Bronchial epithelial cell (primary cell): ENCODE measurements around the gene AMDHD2. TPM values are rescaled to one million over a fixed set of nuclear protein-coding genes. Genes with fewer than 3 reads are reported as not detected.

ENCODE experiments used
- DNase-seq: peaks from one replicate; pipeline ENCODE4 v3.0.0-alpha.2; 2010; ENCODE audit warnings: low read depth
- FAIRE-seq: peaks from 2 replicates; lab custom pipeline; 2011; peaks lifted over from hg19 to GRCh38; lab: Jason Lieb, UNC
- H3K27me3 ChIP-seq: 2 replicates; pipeline ENCODE4 v1.5.1; 2011; ENCODE audit warnings: low read length; ENCODE audit not compliant: control insufficient read depth, insufficient read depth
- H3K36me3 ChIP-seq: 2 replicates; pipeline ENCODE4 v1.5.1; 2011; ENCODE audit warnings: low read length; ENCODE audit not compliant: control insufficient read depth, insufficient read depth
- H3K4me3 ChIP-seq: 2 replicates; pipeline ENCODE4 v1.5.1; 2011; ENCODE audit warnings: mild to moderate bottlenecking, low read depth, low read length, control low read depth
- total RNA-seq: library from RNA; depleted of rRNA; stranded (reverse); fragments of >200 nt; gene quantifications from 2 replicates; pipeline ENCODE4 v1.2.1, GENCODE V29; 2014
- TF ChIP-seq, protein P1 (sequence below): IDR thresholded peaks from 2 replicates; pipeline ENCODE4 v1.5.1; 2011; ENCODE audit warnings: mild to moderate bottlenecking, moderate library complexity, low read length, control low read depth, inconsistent platforms; ENCODE audit not compliant: insufficient read depth, severe bottlenecking

The AMDHD2 gene
- total RNA-seq, 1 donor from 2014 or later = 35.8 TPM

GRCh38 chr16:2472885-2473445, 47.2 kb upstream of the AMDHD2 start:
- no peak for FAIRE-seq

GRCh38 chr16:2473446-2473926, 46.7 kb upstream of the AMDHD2 start:
- TF ChIP-seq, protein P1, sequence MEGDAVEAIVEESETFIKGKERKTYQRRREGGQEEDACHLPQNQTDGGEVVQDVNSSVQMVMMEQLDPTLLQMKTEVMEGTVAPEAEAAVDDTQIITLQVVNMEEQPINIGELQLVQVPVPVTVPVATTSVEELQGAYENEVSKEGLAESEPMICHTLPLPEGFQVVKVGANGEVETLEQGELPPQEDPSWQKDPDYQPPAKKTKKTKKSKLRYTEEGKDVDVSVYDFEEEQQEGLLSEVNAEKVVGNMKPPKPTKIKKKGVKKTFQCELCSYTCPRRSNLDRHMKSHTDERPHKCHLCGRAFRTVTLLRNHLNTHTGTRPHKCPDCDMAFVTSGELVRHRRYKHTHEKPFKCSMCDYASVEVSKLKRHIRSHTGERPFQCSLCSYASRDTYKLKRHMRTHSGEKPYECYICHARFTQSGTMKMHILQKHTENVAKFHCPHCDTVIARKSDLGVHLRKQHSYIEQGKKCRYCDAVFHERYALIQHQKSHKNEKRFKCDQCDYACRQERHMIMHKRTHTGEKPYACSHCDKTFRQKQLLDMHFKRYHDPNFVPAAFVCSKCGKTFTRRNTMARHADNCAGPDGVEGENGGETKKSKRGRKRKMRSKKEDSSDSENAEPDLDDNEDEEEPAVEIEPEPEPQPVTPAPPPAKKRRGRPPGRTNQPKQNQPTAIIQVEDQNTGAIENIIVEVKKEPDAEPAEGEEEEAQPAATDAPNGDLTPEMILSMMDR = no peak
- FAIRE-seq (no peak), DNase-seq (no peak)
- Histone ChIP-seq H3K4me3 (peak overlapping the region; percentile 31), H3K36me3 (no peaks in the 10 kb centered on the region), H3K27me3 (no peaks in the 10 kb centered on the region)

More at GRCh38 chr16:2472885-2473445, 47.2 kb upstream of the AMDHD2 start:
- no peak for DNase-seq
- no peak overlapping the region for H3K4me3 ChIP-seq
- no peaks in the 10 kb centered on the region for H3K27me3 ChIP-seq
- no peaks in the 10 kb centered on the region for H3K36me3 ChIP-seq
- TF ChIP-seq, protein P1 = no peak

DNA sequence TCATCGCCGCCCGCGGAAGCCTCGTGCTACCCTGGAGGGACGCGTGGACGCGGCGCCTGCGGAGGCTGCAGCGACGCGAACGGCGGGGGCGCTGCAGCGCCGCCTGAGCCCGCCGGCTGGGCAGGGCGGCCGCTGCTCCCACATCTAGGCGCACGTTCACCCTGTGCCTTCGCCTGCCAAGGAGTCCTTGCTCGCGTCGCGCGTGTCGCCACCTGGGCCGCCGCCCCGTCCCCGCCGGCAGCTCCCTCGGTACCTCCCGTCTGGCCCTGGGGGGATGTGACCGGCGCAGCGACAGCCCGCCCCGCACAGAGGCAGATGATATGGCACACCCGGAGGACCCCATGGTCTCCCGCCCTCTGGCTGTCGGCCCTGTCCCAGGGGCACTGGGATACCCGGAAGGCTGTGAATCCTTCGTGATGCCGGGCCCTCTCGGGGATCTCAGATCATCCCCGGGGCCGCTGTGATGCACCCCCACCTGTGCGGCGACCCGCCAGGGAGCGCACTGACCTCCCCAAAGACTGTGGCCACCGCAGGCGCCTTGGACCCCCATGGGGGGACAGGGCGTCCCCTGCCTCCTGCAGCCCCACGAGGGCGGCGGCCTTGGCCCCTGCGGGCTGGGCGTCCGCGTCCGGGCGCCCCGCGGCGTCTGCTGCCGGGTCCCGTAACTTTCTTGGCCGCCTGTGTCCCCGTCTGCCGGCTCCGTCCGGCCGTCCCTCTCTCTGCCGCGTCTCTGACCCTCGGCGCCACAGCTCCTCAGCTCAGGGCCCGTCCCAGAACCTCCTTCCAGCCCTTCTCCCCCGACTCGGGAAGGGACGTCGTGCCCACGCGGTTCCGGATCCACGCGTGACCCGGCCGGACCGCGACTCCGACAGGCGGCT, 45.9 kb upstream of the AMDHD2 start:
- TF ChIP-seq, protein P1 = peak; percentile 44
- DNase-seq (no peak), FAIRE-seq (no peak)
- Histone ChIP-seq H3K36me3 (no peaks in the 10 kb centered on the region), H3K27me3 (no peaks in the 10 kb centered on the region), H3K4me3 (peak overlapping the region; percentile 65)

DNA sequence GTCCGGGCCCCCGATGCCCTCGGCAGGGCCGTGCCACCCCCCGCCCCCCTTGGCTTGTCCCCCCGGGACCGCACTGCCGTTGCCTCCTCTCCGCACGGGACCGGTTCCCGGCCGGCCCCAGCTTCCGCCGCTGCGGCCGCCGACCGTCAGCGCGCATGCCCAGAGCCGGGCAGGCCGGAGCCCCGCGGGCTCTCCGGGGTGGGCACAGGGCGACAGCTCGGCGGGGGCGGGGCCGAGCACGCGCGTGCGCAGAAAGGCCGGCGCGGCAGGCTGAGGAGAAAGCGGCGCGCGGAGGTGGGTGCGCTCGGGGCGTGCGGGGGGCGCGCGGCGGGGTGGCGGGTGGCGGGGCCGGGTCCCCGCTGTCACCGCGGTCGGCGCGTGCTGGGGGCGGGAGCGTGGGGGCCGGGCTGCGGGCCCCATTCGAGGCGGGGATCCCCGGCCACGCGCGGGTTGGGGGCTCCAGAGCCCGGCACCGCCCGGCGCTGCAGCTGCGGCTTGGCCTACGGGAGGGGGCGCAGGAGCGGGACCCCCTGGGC, 45.2 kb upstream of the AMDHD2 start, which contains the start of gene TBC1D24:
TBC1D24 (plus strand) TSS at position 251 of the 536 bp plus-strand sequence. CDS start 21,022 bp downstream, outside the sequence.
- Histone ChIP-seq H3K36me3 (no peaks in the 10 kb centered on the region), H3K27me3 (no peaks in the 10 kb centered on the region), H3K4me3 (peak within 1 kb of the TSS; percentile 65)
- no peak for FAIRE-seq
- TF ChIP-seq, protein P1 = no peak
- peak; percentile 57 for DNase-seq

DNA sequence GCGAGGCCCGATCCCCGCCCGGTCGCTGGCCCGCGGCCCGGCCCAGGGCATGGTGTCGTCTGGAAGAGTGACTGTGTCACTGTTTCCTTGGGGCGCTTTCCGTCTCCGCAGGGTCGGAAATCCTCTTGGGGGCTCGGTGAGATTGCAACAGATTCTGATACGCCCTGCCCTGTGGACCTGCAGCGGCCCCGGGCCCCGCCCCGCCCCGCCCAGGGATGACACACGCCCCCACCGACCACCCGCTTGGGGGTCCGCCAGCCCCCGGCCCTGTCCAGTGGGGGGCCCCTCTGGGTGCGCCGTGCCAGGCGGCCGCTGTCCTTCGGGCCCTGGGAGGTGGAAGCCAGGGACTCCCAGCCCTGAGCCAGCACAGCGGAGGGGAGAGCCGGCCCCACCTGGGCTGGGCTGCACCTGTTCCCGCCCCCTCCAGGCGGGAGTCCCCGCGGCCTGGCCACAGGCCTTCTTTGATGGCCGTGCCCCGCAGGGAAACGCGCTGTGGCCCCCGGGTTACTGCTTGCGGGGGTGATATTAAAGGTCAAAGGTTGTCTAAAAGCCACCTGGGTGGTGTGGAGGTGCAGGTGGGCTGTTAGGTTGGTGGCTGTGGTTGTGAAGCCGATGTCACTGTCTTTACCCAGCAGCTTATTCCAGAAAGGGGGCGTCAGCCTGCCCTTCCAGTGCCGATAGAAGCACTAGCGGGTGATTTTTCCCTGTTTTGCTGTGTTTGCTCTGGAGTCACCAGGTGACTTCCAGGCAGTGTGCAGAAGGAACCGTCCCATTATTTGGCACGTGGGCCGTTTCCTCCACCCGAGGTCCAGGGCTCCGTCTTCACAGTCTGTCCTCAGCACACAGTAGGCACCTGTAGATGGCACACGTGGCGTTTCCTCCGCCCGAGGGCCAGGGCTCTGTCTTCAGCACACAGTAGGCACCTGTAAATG, 44.5 kb upstream of the AMDHD2 start:
- no peak for FAIRE-seq
- TF ChIP-seq, protein P1 = no peak
- no peak for DNase-seq
- Histone ChIP-seq H3K4me3 (peak overlapping the region; percentile 65), H3K27me3 (no peaks in the 10 kb centered on the region), H3K36me3 (no peaks in the 10 kb centered on the region)
